ENCODE data around the gene OR10T2.
"Not testable (repeated sequence)": the region's sequence is repeated elsewhere in the genome, so short reads cannot be mapped to it uniquely, and the experiment has no call there.

Gene OR10T2

DNA sequence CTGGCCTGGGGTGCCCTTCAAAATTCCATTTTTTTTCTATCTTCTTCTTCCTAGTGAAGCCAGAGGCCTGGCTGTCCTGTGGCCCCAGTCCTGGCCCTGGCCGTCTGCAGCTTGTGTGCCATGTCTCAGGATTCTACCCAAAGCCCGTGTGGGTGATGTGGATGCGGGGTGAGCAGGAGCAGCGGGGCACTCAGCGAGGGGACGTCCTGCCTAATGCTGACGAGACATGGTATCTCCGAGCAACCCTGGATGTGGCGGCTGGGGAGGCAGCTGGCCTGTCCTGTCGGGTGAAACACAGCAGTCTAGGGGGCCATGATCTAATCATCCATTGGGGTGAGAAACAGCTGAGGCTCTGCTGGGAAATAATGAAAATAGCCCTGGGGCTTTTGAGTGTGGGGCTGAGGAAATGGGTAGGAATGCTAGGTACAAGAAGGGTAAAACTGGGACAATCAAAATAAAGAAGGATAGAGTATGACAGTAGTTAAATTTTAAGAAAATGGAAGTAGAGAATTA, 43.4 kb downstream of the OR10T2 start:
- no peak for DNase-seq

DNA sequence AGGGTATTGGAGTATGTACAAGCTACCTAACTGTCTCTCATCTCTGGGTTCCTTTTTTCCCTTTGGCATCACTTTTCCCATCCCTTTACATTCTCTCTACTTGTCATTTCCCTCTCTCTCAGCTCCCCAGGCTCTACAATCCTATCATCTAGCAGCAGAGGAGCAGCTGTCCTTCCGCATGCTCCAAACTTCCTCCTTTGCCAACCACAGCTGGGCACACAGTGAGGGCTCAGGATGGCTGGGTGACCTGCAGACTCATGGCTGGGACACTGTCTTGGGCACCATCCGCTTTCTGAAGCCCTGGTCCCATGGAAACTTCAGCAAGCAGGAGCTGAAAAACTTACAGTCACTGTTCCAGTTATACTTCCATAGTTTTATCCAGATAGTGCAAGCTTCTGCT, 45.0 kb downstream of the OR10T2 start:
- no peak for DNase-seq

DNA sequence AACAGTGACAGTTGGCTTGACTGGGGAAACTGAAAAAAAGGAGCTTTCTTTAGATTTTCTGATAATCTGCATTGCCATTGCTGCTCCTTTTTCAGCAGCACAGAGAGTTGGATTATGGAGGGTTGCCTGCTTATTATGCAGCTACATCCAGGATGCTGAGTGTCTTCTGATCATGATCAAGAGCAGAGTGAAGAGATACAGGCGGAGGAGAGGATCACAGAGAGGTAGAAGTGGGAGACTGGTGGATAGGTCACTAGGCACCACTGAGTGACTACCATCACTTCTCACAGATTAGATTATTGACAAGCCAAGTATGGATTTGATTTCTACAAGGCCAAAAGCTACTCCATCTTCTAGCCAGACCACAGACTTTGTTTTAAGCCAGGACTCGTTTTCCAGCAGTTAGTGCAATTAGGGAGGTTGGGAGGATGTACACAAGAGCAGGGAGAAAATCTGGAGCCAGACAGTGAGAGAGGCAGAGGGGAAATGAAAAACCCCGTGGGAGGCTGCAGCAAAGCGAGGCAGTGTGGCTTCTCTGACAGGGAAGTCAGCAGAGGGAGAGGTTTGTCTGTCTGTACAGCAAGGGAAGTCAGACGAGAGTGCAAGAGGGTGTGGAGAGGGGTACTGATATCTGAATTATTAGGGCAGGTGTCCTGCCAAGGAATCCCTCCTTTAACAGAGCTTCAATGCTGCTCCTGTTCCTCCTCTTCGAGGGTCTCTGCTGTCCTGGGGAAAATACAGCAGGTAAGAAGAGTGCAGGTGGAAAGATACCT, 45.8 kb downstream of the OR10T2 start, which contains the start of gene CD1E:
CD1E (plus strand) TSS at position 592 of the 773 bp plus-strand sequence; CDS start at position 687, 95 bp downstream.
- DNase-seq: no peak

DNA sequence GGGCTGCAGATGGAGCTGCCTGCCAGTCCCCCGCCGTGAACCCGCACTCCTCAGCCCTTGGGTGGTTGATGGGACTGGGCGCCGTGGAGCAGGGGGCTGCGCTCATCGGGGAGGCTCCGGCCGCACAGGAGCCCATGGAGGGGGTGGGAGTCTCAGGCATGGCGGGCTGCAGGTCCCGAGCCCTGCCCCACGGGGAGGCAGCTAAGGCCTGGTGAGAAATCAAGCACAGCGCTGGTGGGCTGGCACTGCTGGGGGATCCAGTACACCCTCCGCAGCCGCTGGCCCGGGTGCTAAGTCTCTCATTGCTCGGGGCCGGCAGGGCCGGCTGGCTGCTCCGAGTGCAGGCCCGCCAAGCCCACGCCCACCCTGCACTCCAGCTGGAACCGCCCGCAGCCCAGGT, 50.3 kb downstream of the OR10T2 start:
- not testable (repeated sequence) for DNase-seq

Measured in NCI-H146 (cell line).